Skeletal muscle cell (primary cell): ENCODE data around the gene MSANTD3.
A peak's percentile ranks its signal among the peaks of the same experiment; 100 is the strongest.

Experiments
- DNase-seq: peaks from one replicate; pipeline ENCODE4 v3.0.0-alpha.2; 2010; ENCODE audit warnings: low read depth
- H3K4me3 ChIP-seq: 2 replicates; pipeline ENCODE4 v1.5.1; 2011; ENCODE audit warnings: low read depth, mild to moderate bottlenecking, control low read depth, low read length, moderate library complexity

Gene MSANTD3

GRCh38 chr9:100452894-100453293 lies 26.0 kb downstream of the MSANTD3 start:
- H3K4me3 ChIP-seq, result no peak overlapping the region
- no peak for DNase-seq

- no peak overlapping the region for H3K4me3 ChIP-seq
- peak; percentile 31 for DNase-seq
These were observed 28.5 kb downstream of the MSANTD3 start for GRCh38 chr9:100455470-100455869.

- no peak overlapping the region for H3K4me3 ChIP-seq
- no peak for DNase-seq
These were observed 30.6 kb downstream of the MSANTD3 start for GRCh38 chr9:100457517-100457916.

- H3K4me3 ChIP-seq, result no peak overlapping the region
- no peak for DNase-seq
These were observed 33.0 kb downstream of the MSANTD3 start for GRCh38 chr9:100459963-100460362.

GRCh38 chr9:100465274-100465673 lies 38.3 kb downstream of the MSANTD3 start:
- DNase-seq, result no peak
- H3K4me3 ChIP-seq, result no peak overlapping the region

- no peak for DNase-seq
- H3K4me3 ChIP-seq, result no peak overlapping the region
These were observed 38.8 kb downstream of the MSANTD3 start for GRCh38 chr9:100465761-100466160.

- no peak overlapping the region for H3K4me3 ChIP-seq
- DNase-seq, result no peak
These were observed 39.4 kb downstream of the MSANTD3 start for GRCh38 chr9:100466171-100466828.

GRCh38 chr9:100466829-100467221 lies 39.9 kb downstream of the MSANTD3 start:
- H3K4me3 ChIP-seq, result no peak overlapping the region
- DNase-seq, result no peak

- DNase-seq, result no peak
- no peak overlapping the region for H3K4me3 ChIP-seq
These were observed 41.1 kb downstream of the MSANTD3 start for GRCh38 chr9:100468041-100468440.

- no peak overlapping the region for H3K4me3 ChIP-seq
- DNase-seq, result no peak
These were observed 45.3 kb downstream of the MSANTD3 start for GRCh38 chr9:100472268-100472667.

- H3K4me3 ChIP-seq, result peak within 1 kb of the TSS; percentile 70
- no peak for DNase-seq
These were observed 45.9 kb downstream of the MSANTD3 start, which contains the start of gene TMEFF1 for GRCh38 chr9:100472788-100473275. TMEFF1 (plus strand) TSS chr9:100473149; CDS start chr9:100473545, 396 bp downstream.

- DNase-seq, result no peak
These were observed 46.5 kb downstream of the MSANTD3 start for GRCh38 chr9:100473276-100474081.

GRCh38 chr9:100474082-100474923 lies 47.4 kb downstream of the MSANTD3 start:
- H3K4me3 ChIP-seq, result peak overlapping the region; percentile 70
- no peak for DNase-seq

More at GRCh38 chr9:100473276-100474081, 46.5 kb downstream of the MSANTD3 start:
- peak overlapping the region; percentile 70 for H3K4me3 ChIP-seq

GRCh38 chr9:100474924-100475276 lies 48.0 kb downstream of the MSANTD3 start:
- DNase-seq, result no peak
- H3K4me3 ChIP-seq, result no peak overlapping the region

- DNase-seq, result no peak
- H3K4me3 ChIP-seq, result no peak overlapping the region
These were observed 50.3 kb downstream of the MSANTD3 start for GRCh38 chr9:100477241-100477640.

- no peak for DNase-seq
These were observed 51.2 kb downstream of the MSANTD3 start for GRCh38 chr9:100478192-100478591.

GRCh38 chr9:100479820-100480219 lies 52.9 kb downstream of the MSANTD3 start:
- no peak for DNase-seq
- no peak overlapping the region for H3K4me3 ChIP-seq

More at GRCh38 chr9:100478192-100478591, 51.2 kb downstream of the MSANTD3 start:
- H3K4me3 ChIP-seq, result no peak overlapping the region

GRCh38 chr9:100485196-100485595 lies 58.3 kb downstream of the MSANTD3 start:
- no peak overlapping the region for H3K4me3 ChIP-seq
- DNase-seq, result no peak

- no peak overlapping the region for H3K4me3 ChIP-seq
- DNase-seq, result no peak
These were observed 59.7 kb downstream of the MSANTD3 start for GRCh38 chr9:100486479-100487176.
